ENCODE measurements around the gene CD48. TPM values are rescaled to one million over a fixed set of nuclear protein-coding genes. Genes with fewer than 3 reads are reported as not detected.

The CD48 gene
- polyA plus RNA-seq (2012; ENCODE audit: missing spikeins): 745 TPM

GRCh38 chr1:160711602-160712311, at the start of gene CD48:
Gene CD48, minus strand, starts transcription at chr1:160711822. Its CDS starts 59 bp downstream, at chr1:160711763.
- TF ChIP-seq TAF1 (IDR thresholded peaks at IDR 0.05; ENCODE audit: borderline replicate concordance, low read depth, low read length) (peak; percentile 68; the same call in 1 of the 2 replicates), POLR2A (IDR thresholded peaks at IDR 0.05; ENCODE audit: low read depth, low read length) (peak; percentile 67), POLR2AphosphoS5 (IDR thresholded peaks at IDR 0.05; ENCODE audit: low read depth, low read length) (peak; percentile 78)
- FAIRE-seq (peak; percentile 92), DNase-seq (ENCODE audit: insufficient read length) (no peak)

GRCh38 chr1:160761046-160761445, 49.4 kb upstream of the CD48 start:
- no peak for FAIRE-seq
- TF ChIP-seq POLR2A (IDR thresholded peaks at IDR 0.05; ENCODE audit: low read depth, low read length): no peak
- no peak for TF ChIP-seq POLR2AphosphoS5 (IDR thresholded peaks at IDR 0.05; ENCODE audit: low read depth, low read length)
- TF ChIP-seq TAF1 (IDR thresholded peaks at IDR 0.05; ENCODE audit: borderline replicate concordance, low read depth, low read length): no peak
- DNase-seq (ENCODE audit: insufficient read length): no peak

DNA sequence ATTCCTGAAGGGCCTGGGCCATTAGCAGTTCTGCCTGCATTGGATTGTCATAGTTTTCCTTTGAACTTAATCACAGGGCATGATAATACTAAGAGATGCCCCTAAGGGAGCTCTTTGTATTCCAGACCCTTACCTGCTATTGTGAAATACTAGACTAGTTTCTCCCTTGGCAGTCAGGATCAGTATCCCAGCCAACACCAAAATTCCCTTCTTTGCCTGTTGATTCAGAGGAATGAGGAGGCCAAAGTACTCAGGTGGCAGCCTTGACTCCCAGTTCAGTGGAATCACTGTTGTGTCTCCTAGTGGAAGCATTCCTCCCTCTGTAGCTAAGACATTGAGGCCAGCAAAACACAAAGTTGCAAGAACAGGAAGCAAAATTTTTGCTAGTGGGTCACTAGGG, 48.1 kb upstream of the CD48 start:
- TF ChIP-seq TAF1 (IDR thresholded peaks at IDR 0.05; ENCODE audit: borderline replicate concordance, low read depth, low read length): no peak
- FAIRE-seq (no peak), DNase-seq (ENCODE audit: insufficient read length) (no peak)

DNA sequence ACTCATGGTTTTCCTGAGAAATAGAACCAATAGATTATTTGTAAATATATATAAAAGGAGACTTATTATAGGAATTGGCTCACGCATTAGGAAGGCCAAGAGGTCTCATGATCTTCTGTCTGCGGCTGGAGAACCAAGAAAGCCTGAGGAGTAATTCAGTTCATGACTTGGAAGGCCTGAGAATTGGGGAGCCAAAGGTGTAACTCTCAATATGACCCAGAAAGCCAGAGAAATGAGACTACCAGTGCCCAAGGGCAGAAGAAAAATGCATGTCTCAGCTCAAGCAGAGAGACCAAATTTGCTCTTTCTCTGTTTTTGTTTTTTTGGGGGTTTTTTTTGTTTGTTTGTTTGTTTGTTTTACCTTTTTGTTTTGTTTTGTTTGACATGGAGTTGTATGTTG, 46.9 kb upstream of the CD48 start:
- TF ChIP-seq TAF1 (IDR thresholded peaks at IDR 0.05; ENCODE audit: borderline replicate concordance, low read depth, low read length) (no peak), POLR2A (IDR thresholded peaks at IDR 0.05; ENCODE audit: low read depth, low read length) (no peak), POLR2AphosphoS5 (IDR thresholded peaks at IDR 0.05; ENCODE audit: low read depth, low read length) (no peak)
- DNase-seq (ENCODE audit: insufficient read length) (no peak), FAIRE-seq (no peak)

- no peak for FAIRE-seq
- DNase-seq (ENCODE audit: insufficient read length): no peak
- TF ChIP-seq TAF1 (IDR thresholded peaks at IDR 0.05; ENCODE audit: borderline replicate concordance, low read depth, low read length): no peak
- no peak for TF ChIP-seq POLR2A (IDR thresholded peaks at IDR 0.05; ENCODE audit: low read depth, low read length)
- TF ChIP-seq POLR2AphosphoS5 (IDR thresholded peaks at IDR 0.05; ENCODE audit: low read depth, low read length): no peak
Observed at GRCh38 chr1:160756849-160757201, 45.2 kb upstream of the CD48 start.

DNA sequence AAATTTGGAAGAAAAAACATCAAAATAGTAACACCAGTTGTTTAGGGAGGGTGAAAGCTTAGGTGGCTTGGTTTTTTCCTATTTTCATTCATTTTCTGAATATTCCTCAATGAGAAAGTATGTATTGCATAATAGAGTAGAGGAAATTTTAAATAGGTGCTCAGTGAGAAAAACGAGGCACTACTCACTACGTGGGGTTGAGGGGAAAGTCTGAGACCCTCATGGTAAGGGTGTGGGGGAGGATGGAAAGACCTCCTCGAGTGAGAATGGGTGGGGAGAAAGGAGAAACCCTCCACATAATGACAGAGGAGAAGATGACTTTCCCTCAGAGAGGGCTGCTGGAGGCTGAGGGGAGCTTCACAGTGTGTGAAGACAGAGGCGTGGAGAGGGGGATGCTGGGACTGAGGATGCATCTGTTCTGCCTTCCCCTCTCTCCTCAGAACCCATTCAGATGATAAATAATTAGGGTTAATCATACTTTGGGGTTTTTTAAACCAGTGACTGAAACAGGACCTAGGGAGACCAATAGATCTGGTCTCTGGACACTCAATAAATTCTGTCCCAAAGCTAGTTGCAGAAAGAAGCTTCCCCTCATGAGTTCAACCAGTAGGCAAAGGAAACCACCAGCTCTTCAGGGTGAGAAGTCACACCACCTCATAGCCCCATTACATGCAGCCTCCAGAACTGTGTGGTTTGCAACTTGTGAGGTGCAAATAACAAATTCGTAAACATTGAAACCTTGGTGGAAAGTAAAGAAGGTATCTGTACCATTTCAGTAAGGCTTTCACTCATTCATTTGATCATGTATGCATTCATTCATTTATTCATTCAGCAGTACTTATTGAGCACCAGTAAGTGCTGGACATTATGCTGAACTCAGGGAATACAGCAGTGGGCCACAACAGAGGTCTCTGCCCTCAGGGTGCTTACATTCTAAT, 44.6 kb upstream of the CD48 start:
- TF ChIP-seq POLR2A (IDR thresholded peaks at IDR 0.05; ENCODE audit: low read depth, low read length): no peak
- peak; percentile 29; the same call in 1 of the 2 replicates for TF ChIP-seq POLR2AphosphoS5 (IDR thresholded peaks at IDR 0.05; ENCODE audit: low read depth, low read length)
- FAIRE-seq: peak; percentile 65
- DNase-seq (ENCODE audit: insufficient read length): no peak

DNA sequence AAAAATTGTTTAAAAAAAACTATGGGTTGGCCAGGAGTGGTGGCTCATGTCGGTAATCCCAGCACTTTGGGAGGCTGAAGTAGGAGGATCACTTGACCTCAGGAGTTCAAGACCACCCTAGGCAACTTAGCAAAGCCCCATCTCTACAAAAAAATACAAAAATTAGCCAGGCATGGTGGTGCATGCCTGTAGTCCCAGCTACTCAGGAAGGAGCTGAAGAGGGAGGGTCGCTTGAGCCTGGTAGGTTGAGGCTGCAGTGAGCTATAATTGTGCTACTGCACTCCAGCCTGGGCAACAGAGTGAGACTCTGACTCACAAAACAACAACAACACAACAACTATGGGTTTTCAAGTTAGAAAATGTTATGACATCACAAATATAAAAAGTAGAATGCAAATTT, 43.8 kb upstream of the CD48 start:
- DNase-seq (ENCODE audit: insufficient read length) (no peak), FAIRE-seq (peak; percentile 44)
- TF ChIP-seq POLR2AphosphoS5 (IDR thresholded peaks at IDR 0.05; ENCODE audit: low read depth, low read length) (no peak), TAF1 (IDR thresholded peaks at IDR 0.05; ENCODE audit: borderline replicate concordance, low read depth, low read length) (no peak), POLR2A (IDR thresholded peaks at IDR 0.05; ENCODE audit: low read depth, low read length) (no peak)

- TF ChIP-seq POLR2A (IDR thresholded peaks at IDR 0.05; ENCODE audit: low read depth, low read length): peak; percentile 33
- TF ChIP-seq TAF1 (IDR thresholded peaks at IDR 0.05; ENCODE audit: borderline replicate concordance, low read depth, low read length): no peak
- 0 out of 2 replicates have a peak, but pooled peaks have one; percentile 32 for TF ChIP-seq POLR2AphosphoS5 (IDR thresholded peaks at IDR 0.05; ENCODE audit: low read depth, low read length)
- DNase-seq (ENCODE audit: insufficient read length) (no peak), FAIRE-seq (no peak)
Observed at GRCh38 chr1:160753594-160753993, 42.0 kb upstream of the CD48 start.

DNA sequence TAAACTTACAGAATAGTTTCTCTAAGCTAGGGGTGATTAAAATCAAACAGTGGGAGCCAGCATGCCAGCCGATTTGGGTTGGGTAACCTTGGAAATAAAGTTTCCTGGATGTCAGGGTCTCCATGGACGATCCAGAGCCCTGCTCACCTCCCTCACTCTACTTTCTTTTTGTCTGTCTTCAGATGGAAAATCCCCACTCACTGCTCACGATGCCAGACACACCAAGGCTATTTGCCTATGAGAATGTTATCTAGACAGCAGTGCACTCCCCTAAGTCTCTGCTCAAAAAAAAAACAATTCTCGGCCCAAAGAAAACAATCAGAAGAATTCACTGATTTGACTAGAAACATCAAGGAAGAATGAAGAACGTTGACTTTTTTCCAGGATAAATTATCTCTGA, 41.3 kb upstream of the CD48 start:
- DNase-seq (ENCODE audit: insufficient read length) (no peak), FAIRE-seq (no peak)
- TF ChIP-seq POLR2A (IDR thresholded peaks at IDR 0.05; ENCODE audit: low read depth, low read length) (no peak), POLR2AphosphoS5 (IDR thresholded peaks at IDR 0.05; ENCODE audit: low read depth, low read length) (no peak), TAF1 (IDR thresholded peaks at IDR 0.05; ENCODE audit: borderline replicate concordance, low read depth, low read length) (no peak)

GRCh38 chr1:160752406-160752805, 40.8 kb upstream of the CD48 start:
- TF ChIP-seq POLR2AphosphoS5 (IDR thresholded peaks at IDR 0.05; ENCODE audit: low read depth, low read length): no peak
- no peak for TF ChIP-seq TAF1 (IDR thresholded peaks at IDR 0.05; ENCODE audit: borderline replicate concordance, low read depth, low read length)
- no peak for TF ChIP-seq POLR2A (IDR thresholded peaks at IDR 0.05; ENCODE audit: low read depth, low read length)
- FAIRE-seq: no peak
- DNase-seq (ENCODE audit: insufficient read length): no peak

GRCh38 chr1:160750608-160751007, 39.0 kb upstream of the CD48 start:
- no peak for TF ChIP-seq POLR2A (IDR thresholded peaks at IDR 0.05; ENCODE audit: low read depth, low read length)
- TF ChIP-seq POLR2AphosphoS5 (IDR thresholded peaks at IDR 0.05; ENCODE audit: low read depth, low read length): 0 out of 2 replicates have a peak, but pooled peaks have one; percentile 8
- TF ChIP-seq TAF1 (IDR thresholded peaks at IDR 0.05; ENCODE audit: borderline replicate concordance, low read depth, low read length): no peak
- DNase-seq (ENCODE audit: insufficient read length) (no peak), FAIRE-seq (no peak)

DNA sequence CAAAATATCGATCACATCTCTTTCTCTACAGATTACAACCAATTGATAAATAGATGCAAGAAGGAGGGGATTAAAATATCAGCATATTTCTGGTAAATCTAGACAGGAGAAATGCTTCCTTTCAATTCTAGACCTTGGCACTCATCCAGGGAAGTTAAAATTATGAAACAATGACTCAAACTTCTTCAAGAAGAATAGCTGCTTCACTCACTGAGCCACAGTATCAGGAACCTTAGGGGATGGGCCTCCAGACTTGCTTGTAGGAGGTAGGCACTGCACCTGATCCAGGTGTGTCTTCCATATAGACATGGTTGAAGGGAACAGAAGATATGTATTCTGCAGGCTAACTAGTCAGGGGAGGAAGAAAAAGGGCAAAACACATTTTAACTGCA, 37.3 kb upstream of the CD48 start:
- FAIRE-seq (no peak), DNase-seq (ENCODE audit: insufficient read length) (no peak)
- no peak for TF ChIP-seq TAF1 (IDR thresholded peaks at IDR 0.05; ENCODE audit: borderline replicate concordance, low read depth, low read length)
